SK-N-DZ (cell line): Measurements from ENCODE around the gene GMEB2.
A peak's percentile ranks its signal among the peaks of the same experiment; 100 is the strongest.
"Not testable (repeated sequence)": the region's sequence is repeated elsewhere in the genome, so short reads cannot be mapped to it uniquely, and the experiment has no call there.

Experiments
- DNase-seq: peaks from one replicate; pipeline ENCODE4 v3.0.0-alpha.2; 2015; ENCODE audit warnings: low spot score

The GMEB2 gene

DNA sequence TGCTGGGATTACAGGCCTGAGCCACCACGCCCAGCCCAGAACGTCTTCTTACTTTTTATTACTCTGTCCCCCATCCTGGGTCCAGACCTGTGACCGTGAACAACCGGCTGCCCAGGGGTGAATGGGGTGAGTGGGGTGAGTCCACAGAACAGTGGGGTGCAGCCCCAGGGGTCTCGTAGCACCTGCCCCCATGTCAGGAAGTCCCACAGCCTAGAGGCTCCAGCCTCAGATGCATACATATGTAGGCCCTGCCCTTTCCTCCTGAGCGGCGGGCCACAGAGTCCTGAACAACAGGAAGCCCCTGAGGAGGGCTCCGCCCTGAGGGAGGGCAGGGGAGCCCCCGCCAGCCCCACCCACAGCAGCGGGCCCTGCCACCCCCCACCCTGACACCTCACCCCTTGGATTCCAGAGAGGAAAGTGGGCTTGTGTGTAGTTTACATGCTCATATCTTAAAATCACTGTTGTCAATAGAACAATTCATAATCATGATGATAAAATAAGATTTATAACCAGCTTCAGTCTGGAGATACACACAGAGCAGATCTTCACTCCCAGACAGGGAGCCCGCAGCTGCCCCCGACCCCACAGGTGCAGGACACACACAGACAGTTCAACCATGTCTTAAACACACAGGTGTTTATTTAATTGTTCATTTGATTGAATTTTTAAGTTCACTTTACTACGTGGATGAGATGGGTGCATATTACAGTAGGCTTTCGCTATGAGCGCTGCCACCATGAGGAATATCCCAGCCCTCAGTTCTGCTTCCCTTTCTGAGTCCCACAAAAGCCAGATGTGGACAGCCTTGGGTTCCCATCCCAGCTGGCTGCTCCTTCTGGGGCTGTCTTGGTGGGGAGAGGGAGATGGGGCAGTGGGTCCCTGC lies 12.4 kb upstream of the GMEB2 start:
- no peak for DNase-seq

- no peak for DNase-seq
Observed at GRCh38 chr20:63636752-63637628, 10.1 kb upstream of the GMEB2 start.

- DNase-seq = no peak
Observed at GRCh38 chr20:63635431-63636141, 8.7 kb upstream of the GMEB2 start.

DNA sequence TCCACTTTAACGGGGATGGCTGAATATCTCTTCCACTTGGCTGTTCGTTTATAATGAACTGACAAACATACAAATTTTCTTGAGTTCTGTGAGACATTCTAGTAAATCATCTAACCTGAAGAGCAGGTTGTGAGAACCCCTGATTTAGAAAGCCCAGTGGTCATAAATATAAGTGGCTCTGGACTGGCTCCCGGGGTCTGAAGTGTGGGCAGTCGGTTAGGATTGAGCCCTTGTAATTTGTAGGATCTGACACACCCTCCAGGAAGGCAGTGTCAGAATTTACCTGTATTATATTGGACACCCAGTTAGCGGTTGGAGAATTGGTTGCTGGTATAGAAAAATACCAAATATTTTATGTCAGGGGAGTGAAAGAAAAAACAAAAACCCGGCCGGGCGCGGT lies 6.8 kb upstream of the GMEB2 start:
- no peak for DNase-seq

DNA sequence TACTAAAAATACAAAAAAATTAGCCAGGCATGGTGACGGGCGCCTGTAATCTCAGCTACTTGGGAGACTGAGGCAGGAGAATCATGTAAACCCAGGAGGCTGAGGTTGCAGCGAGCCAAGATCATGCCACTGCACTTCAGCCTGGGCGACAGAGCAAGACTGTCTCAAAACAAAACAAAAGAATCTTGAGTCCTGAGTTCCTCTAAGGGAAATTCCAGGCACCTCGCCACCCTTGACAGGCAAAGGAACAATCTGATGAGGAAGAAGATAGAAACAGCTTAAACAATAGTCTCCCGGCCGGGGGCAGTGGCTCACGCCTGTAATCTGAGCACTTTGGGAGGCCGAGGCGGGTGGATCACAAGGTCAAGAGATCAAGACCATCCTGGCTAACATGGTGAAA lies 4.5 kb upstream of the GMEB2 start:
- not testable (repeated sequence) for DNase-seq

GRCh38 chr20:63630956-63631355 lies 4.1 kb upstream of the GMEB2 start:
- not testable (repeated sequence) for DNase-seq

DNA sequence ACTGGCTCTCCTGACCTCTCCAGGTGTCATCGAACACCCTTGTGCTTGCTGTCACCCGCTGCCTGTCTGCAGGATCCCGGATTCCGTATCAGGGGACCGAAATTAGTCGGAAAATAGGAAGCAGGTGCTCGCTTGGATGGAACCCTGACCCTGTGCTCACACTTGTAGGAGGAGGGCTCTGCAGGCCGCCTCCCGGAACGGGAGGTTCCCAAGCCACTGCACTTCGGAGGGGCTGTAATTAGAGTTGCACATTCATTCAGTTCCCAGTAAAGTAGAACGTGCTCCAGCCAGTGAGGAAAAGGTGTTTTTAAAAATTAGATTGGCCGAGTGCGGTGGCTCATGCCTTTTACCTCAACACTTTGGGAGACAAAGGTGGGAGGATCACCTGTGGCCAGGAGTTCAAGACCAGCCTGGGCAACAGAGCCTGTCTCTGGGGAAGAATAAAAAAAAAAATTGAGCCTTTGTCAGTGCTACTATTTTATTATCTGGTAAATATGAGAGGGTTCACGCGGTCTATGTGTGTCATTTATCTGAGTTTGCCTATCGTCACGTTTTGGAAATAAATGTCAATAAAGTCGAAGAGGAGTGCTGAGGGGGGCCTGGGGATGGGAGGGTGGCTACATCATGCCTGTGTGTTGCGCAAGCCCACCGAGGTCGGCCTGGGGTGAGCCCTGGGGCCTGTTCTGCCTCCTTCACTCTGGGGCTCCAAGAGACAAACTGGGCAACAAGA lies 1.5 kb upstream of the GMEB2 start:
- peak; percentile 87 for DNase-seq

GRCh38 chr20:63627751-63628245 lies 897 bp upstream of the GMEB2 start:
- DNase-seq = no peak

- peak; percentile 96 for DNase-seq
Observed at GRCh38 chr20:63627129-63627750, 339 bp upstream of the GMEB2 start.

- DNase-seq = no peak
Observed at GRCh38 chr20:63625771-63626423, 1.0 kb downstream of the GMEB2 start.

- DNase-seq = no peak
Observed at GRCh38 chr20:63624486-63624885, 2.4 kb downstream of the GMEB2 start.

- no peak for DNase-seq
Observed at GRCh38 chr20:63622732-63623131, 4.2 kb downstream of the GMEB2 start.

DNA sequence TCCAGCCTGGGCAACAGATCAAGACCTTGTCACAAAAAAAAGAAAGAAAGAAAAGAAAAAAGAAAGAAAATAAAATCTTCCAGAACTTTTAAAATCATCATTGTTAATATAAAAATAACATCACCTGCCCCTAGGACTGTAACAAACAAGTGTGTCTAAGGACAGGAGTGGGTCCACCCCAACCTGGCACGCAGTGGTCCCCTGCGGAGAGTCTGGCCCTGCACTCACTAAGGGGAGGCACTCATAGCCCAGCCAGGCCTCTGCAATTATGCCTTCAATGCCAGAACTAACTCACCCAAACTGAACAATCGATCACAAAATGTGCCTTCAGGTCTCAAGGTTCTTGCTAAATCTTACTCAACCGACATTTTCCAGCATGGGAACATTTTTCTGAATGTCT lies 4.8 kb downstream of the GMEB2 start:
- no peak for DNase-seq

- DNase-seq = no peak
Observed at GRCh38 chr20:63620991-63621390, 5.9 kb downstream of the GMEB2 start.

GRCh38 chr20:63619505-63619904 lies 7.4 kb downstream of the GMEB2 start:
- DNase-seq = no peak

- no peak for DNase-seq
Observed at GRCh38 chr20:63619086-63619485, 7.8 kb downstream of the GMEB2 start.

- DNase-seq = no peak
Observed at GRCh38 chr20:63618291-63618980, 8.5 kb downstream of the GMEB2 start.

- no peak for DNase-seq
Observed at GRCh38 chr20:63617876-63618265, 9.0 kb downstream of the GMEB2 start.

- no peak for DNase-seq
Observed at GRCh38 chr20:63617092-63617875, 9.6 kb downstream of the GMEB2 start.
